ENCODE data around the gene ABI3BP. TPM values are rescaled to one million over a fixed set of nuclear protein-coding genes. Genes with fewer than 3 reads are reported as not detected.

The ABI3BP gene
- total RNA-seq, 4 donors from 2014 or later: 7.9 to 32.6 (median 17.6) TPM

DNA sequence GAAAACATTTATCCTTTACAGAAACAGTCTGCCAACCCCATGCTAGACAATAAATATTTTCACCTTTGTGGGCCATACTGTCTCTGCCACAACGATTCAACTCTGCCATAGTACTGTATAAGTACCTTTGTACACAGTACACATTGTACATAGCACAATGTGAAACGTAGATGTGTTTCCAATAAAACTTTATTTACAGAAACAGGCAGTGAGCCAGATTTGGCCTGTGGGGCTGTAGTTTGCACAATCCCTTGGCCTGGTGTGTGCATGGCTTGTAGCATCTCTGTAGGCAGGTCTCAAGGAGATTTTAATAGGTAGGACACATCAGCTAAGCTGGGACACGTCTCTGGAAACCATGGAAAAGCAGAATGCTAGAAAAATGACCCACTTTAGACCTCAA is 209.6 kb downstream of the ABI3BP start:
- no peak for DNase-seq
- Histone ChIP-seq H3K36me3 (peaks cover 0 to 4% (median 0%) of the 10 kb centered on the region in 4 donors), H3K4me3 (no peak overlapping the region), H3K9me3 (peaks cover 0 to 6% of the 10 kb centered on the region in 2 donors), H3K27me3 (no peaks in the 10 kb centered on the region), H3K4me1 (peaks cover 0 to 5% (median 0%) of the 10 kb centered on the region in 4 donors), H3K27ac (no peak overlapping the region)
- in situ Hi-C loops (cut with MboI; ENCODE audit: low pct_ligation_motif_present in 1 of 4, low pct_unique_long_range_greater_than_20kb in 1 of 4, low sequenced_read_pairs in 3 of 4) (no loop called here), intact Hi-C loops (cut with DNase I; ENCODE audit: low total_unique reads) (no loop called here)
- 58 to 71% methylated on average over 2 to 3 of the region's 3 CpGs for WGBS, 2 donors (ENCODE audit: low coverage in 1 of 2)
- TF ChIP-seq, protein P1, sequence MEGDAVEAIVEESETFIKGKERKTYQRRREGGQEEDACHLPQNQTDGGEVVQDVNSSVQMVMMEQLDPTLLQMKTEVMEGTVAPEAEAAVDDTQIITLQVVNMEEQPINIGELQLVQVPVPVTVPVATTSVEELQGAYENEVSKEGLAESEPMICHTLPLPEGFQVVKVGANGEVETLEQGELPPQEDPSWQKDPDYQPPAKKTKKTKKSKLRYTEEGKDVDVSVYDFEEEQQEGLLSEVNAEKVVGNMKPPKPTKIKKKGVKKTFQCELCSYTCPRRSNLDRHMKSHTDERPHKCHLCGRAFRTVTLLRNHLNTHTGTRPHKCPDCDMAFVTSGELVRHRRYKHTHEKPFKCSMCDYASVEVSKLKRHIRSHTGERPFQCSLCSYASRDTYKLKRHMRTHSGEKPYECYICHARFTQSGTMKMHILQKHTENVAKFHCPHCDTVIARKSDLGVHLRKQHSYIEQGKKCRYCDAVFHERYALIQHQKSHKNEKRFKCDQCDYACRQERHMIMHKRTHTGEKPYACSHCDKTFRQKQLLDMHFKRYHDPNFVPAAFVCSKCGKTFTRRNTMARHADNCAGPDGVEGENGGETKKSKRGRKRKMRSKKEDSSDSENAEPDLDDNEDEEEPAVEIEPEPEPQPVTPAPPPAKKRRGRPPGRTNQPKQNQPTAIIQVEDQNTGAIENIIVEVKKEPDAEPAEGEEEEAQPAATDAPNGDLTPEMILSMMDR (IDR thresholded peaks at IDR 0.05): no peak
- TF ChIP-seq POLR2AphosphoS5 (IDR thresholded peaks at IDR 0.05): no peak

DNA sequence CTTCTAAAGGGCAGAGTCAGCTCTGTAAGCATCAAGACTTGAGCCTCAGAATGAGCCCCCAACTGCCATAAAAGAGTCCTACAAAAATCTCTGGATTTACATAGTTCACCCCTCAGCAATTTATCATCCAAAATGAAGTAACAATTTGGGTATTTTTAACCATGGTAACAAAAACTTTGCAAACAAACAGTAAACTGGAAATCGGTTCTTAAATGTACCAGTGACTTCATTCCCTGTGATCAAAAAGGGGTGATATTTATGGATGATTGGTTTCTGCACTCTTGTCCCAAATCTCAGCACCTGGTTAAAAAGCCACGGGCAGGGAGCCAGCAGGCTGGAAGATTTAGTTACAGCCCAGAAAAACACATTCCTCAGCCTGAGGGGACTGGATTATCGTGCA is 210.3 kb downstream of the ABI3BP start:
- Histone ChIP-seq H3K4me3 (no peak overlapping the region), H3K9me3 (peaks cover 0 to 6% of the 10 kb centered on the region in 2 donors), H3K27ac (peak overlapping the region in 1 of 4 donors; percentile 18), H3K27me3 (no peaks in the 10 kb centered on the region), H3K4me1 (peaks cover 0 to 5% (median 0%) of the 10 kb centered on the region in 4 donors), H3K36me3 (peaks cover 0 to 4% (median 0%) of the 10 kb centered on the region in 4 donors)
- 47 to 49% methylated on average over 2 to 3 of the region's 3 CpGs for WGBS, 2 donors (ENCODE audit: low coverage in 1 of 2)
- DNase-seq: no peak
- intact Hi-C loops (cut with DNase I; ENCODE audit: low total_unique reads) (no loop called here), in situ Hi-C loops (cut with MboI; ENCODE audit: low pct_ligation_motif_present in 1 of 4, low pct_unique_long_range_greater_than_20kb in 1 of 4, low sequenced_read_pairs in 3 of 4) (no loop called here)
- TF ChIP-seq POLR2A (IDR thresholded peaks at IDR 0.05) (no peak), POLR2AphosphoS5 (IDR thresholded peaks at IDR 0.05) (no peak), EP300 (IDR thresholded peaks at IDR 0.05; ENCODE audit: low read depth) (no peak)
- TF ChIP-seq, protein P1 (IDR thresholded peaks at IDR 0.05): no peak

DNA sequence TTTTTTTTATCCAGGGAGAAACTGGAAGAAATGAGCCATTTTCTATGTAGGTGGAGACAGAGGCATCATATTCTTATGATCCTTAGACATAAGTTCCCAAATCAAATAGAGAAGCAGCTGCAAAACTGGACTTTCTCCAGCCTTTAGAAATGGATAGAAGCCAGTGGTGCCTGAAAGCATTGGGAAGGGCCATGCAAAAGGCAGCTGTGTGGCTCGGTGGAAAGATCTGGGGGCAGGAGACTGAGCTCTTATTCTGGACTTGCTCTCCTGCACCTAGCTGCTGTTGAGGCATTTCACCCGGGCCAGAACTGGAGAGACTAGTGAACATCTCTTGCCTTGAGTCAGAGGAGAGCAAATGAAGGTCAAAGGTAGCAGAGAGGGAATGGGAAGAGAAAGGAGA is 210.9 kb downstream of the ABI3BP start:
- Histone ChIP-seq H3K9me3 (peaks cover 0 to 6% of the 10 kb centered on the region in 2 donors), H3K4me3 (no peak overlapping the region), H3K27me3 (no peaks in the 10 kb centered on the region), H3K36me3 (peaks cover 0 to 4% (median 0%) of the 10 kb centered on the region in 4 donors), H3K4me1 (peaks cover 0 to 5% (median 0%) of the 10 kb centered on the region in 4 donors), H3K27ac (no peak overlapping the region)
- TF ChIP-seq POLR2A (IDR thresholded peaks at IDR 0.05) (no peak), POLR2AphosphoS5 (IDR thresholded peaks at IDR 0.05) (no peak), EP300 (IDR thresholded peaks at IDR 0.05; ENCODE audit: low read depth) (no peak)
- TF ChIP-seq, protein P1 (IDR thresholded peaks at IDR 0.05): no peak
- WGBS, 2 donors (ENCODE audit: low coverage in 1 of 2): 67% methylated on average over 2 of the region's 2 CpGs; no CpG with 5 or more reads in 1 of the 2 donors
- intact Hi-C loops (cut with DNase I; ENCODE audit: low total_unique reads) (no loop called here), in situ Hi-C loops (cut with MboI; ENCODE audit: low pct_ligation_motif_present in 1 of 4, low pct_unique_long_range_greater_than_20kb in 1 of 4, low sequenced_read_pairs in 3 of 4) (no loop called here)
- DNase-seq: no peak

DNA sequence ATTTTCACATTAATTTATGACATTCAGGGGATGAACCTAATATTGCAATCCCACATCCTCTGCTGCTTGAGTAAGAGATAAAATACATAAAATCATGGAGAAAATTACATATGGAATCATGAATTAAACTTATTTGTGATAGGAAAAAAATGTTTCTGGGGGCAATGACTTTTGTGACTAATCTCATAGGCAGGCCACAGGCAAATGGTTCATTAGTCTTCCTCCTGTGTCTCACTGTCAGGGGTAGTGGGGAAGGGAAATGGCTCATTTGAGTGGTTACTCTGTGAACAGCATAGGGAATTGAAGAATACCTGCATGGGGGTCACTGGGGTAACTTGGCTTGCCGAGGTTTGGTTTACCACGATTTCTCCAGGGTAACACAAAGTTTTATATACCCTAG is 211.9 kb downstream of the ABI3BP start:
- DNase-seq: no peak
- H3K4me1 ChIP-seq: peaks cover 0 to 5% (median 0%) of the 10 kb centered on the region in 4 donors
- no peak overlapping the region for H3K27ac ChIP-seq
- H3K4me3 ChIP-seq: no peak overlapping the region
- intact Hi-C loops (cut with DNase I; ENCODE audit: low total_unique reads): no loop called here
- in situ Hi-C loops (cut with MboI; ENCODE audit: low pct_ligation_motif_present in 1 of 4, low pct_unique_long_range_greater_than_20kb in 1 of 4, low sequenced_read_pairs in 3 of 4): no loop called here
- peaks cover 0 to 6% of the 10 kb centered on the region in 2 donors for H3K9me3 ChIP-seq
- TF ChIP-seq, protein P1 (IDR thresholded peaks at IDR 0.05): no peak
- no peak for TF ChIP-seq EP300 (IDR thresholded peaks at IDR 0.05; ENCODE audit: low read depth)
- no peak for TF ChIP-seq POLR2AphosphoS5 (IDR thresholded peaks at IDR 0.05)
- TF ChIP-seq POLR2A (IDR thresholded peaks at IDR 0.05): no peak
- whole genome bisulfite sequencing, 2 donors (ENCODE audit: low coverage in 1 of 2): 90 to 94% methylated on average over 2 of the region's 2 CpGs
- no peaks in the 10 kb centered on the region for H3K27me3 ChIP-seq
- H3K36me3 ChIP-seq: peaks cover 0 to 4% (median 0%) of the 10 kb centered on the region in 4 donors

All from transverse colon (tissue), 4 donors.